ENCODE measurements around the gene ATAT1. TPM values are rescaled to one million over a fixed set of nuclear protein-coding genes. Genes with fewer than 3 reads are reported as not detected.

Gene ATAT1
- total and polyA plus RNA-seq, 2 of the 13 experiments (the other 11 are each of a cell fraction or from before 2014, with no cell fraction given) = 9.2 to 23.6 TPM

DNA sequence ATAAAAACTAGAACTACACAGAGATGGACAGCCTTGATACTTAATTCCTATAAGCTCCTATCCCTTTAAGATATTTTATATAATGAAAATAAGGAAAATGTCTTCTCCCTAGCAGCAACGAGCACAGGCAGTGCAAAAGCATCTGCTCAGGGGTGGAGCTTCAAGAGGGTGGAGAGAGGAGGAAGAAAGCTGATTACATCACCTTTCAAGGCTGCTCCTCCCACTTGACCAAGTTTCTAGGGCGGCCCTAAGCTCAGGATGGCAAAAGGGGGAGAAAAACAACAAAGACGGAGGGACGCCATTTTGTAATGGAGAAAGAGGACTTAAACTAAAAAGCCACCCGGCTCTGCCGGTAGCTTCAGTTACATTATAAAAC, 11.8 kb upstream of the ATAT1 start (continued):
- no peak for TF ChIP-seq ZNF773 (CRISPR knock-in tag; IDR thresholded peaks at IDR 0.05; ENCODE audit: borderline replicate concordance)
- peak; percentile 33; the same call in 1 of the 2 replicates for TF ChIP-seq PHF8 (CRISPR knock-in tag; IDR thresholded peaks at IDR 0.05)
- TF ChIP-seq ZNF33B (CRISPR knock-in tag; IDR thresholded peaks at IDR 0.05) = no peak
- no peak for TF ChIP-seq ZFP1 (CRISPR knock-in tag; IDR thresholded peaks at IDR 0.05)
- TF ChIP-seq, protein P1, sequence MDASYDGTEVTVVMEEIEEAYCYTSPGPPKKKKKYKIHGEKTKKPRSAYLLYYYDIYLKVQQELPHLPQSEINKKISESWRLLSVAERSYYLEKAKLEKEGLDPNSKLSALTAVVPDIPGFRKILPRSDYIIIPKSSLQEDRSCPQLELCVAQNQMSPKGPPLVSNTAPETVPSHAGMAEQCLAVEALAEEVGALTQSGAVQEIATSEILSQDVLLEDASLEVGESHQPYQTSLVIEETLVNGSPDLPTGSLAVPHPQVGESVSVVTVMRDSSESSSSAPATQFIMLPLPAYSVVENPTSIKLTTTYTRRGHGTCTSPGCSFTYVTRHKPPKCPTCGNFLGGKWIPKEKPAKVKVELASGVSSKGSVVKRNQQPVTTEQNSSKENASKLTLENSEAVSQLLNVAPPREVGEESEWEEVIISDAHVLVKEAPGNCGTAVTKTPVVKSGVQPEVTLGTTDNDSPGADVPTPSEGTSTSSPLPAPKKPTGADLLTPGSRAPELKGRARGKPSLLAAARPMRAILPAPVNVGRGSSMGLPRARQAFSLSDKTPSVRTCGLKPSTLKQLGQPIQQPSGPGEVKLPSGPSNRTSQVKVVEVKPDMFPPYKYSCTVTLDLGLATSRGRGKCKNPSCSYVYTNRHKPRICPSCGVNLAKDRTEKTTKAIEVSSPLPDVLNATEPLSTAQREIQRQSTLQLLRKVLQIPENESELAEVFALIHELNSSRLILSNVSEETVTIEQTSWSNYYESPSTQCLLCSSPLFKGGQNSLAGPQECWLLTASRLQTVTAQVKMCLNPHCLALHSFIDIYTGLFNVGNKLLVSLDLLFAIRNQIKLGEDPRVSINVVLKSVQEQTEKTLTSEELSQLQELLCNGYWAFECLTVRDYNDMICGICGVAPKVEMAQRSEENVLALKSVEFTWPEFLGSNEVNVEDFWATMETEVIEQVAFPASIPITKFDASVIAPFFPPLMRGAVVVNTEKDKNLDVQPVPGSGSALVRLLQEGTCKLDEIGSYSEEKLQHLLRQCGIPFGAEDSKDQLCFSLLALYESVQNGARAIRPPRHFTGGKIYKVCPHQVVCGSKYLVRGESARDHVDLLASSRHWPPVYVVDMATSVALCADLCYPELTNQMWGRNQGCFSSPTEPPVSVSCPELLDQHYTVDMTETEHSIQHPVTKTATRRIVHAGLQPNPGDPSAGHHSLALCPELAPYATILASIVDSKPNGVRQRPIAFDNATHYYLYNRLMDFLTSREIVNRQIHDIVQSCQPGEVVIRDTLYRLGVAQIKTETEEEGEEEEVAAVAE (CRISPR knock-in tag; IDR thresholded peaks at IDR 0.05; ENCODE audit: borderline replicate concordance) = no peak; the same call in 1 of the 2 replicates
- no peak for TF ChIP-seq NAIF1 (CRISPR knock-in tag; IDR thresholded peaks at IDR 0.05; ENCODE audit: borderline replicate concordance)
- TF ChIP-seq, protein P2, sequence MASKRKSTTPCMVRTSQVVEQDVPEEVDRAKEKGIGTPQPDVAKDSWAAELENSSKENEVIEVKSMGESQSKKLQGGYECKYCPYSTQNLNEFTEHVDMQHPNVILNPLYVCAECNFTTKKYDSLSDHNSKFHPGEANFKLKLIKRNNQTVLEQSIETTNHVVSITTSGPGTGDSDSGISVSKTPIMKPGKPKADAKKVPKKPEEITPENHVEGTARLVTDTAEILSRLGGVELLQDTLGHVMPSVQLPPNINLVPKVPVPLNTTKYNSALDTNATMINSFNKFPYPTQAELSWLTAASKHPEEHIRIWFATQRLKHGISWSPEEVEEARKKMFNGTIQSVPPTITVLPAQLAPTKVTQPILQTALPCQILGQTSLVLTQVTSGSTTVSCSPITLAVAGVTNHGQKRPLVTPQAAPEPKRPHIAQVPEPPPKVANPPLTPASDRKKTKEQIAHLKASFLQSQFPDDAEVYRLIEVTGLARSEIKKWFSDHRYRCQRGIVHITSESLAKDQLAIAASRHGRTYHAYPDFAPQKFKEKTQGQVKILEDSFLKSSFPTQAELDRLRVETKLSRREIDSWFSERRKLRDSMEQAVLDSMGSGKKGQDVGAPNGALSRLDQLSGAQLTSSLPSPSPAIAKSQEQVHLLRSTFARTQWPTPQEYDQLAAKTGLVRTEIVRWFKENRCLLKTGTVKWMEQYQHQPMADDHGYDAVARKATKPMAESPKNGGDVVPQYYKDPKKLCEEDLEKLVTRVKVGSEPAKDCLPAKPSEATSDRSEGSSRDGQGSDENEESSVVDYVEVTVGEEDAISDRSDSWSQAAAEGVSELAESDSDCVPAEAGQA (IDR thresholded peaks at IDR 0.05; ENCODE audit: low read depth) = peak; percentile 50; the same call in 1 of the 2 replicates
- TF ChIP-seq, protein P2 (CRISPR knock-in tag; IDR thresholded peaks at IDR 0.05; ENCODE audit: borderline replicate concordance) = no peak
- TF ChIP-seq, protein P3, sequence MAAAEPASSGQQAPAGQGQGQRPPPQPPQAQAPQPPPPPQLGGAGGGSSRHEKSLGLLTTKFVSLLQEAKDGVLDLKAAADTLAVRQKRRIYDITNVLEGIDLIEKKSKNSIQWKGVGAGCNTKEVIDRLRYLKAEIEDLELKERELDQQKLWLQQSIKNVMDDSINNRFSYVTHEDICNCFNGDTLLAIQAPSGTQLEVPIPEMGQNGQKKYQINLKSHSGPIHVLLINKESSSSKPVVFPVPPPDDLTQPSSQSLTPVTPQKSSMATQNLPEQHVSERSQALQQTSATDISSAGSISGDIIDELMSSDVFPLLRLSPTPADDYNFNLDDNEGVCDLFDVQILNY (CRISPR knock-in tag; conservative IDR thresholded peaks at IDR 0.05) = no peak
- no peak for TF ChIP-seq NCOA5 (CRISPR knock-in tag; IDR thresholded peaks at IDR 0.05)
- TF ChIP-seq SYNCRIP (IDR thresholded peaks at IDR 0.05; ENCODE audit: insufficient read depth, low read depth, low read length) = no peak
- TF ChIP-seq MAFF (IDR thresholded peaks at IDR 0.05; ENCODE audit: low read depth, low read length) = no peak; the same call in 1 of the 2 replicates
- TF ChIP-seq, protein P4, sequence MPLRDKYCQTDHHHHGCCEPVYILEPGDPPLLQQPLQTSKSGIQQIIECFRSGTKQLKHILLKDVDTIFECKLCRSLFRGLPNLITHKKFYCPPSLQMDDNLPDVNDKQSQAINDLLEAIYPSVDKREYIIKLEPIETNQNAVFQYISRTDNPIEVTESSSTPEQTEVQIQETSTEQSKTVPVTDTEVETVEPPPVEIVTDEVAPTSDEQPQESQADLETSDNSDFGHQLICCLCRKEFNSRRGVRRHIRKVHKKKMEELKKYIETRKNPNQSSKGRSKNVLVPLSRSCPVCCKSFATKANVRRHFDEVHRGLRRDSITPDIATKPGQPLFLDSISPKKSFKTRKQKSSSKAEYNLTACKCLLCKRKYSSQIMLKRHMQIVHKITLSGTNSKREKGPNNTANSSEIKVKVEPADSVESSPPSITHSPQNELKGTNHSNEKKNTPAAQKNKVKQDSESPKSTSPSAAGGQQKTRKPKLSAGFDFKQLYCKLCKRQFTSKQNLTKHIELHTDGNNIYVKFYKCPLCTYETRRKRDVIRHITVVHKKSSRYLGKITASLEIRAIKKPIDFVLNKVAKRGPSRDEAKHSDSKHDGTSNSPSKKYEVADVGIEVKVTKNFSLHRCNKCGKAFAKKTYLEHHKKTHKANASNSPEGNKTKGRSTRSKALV (CRISPR knock-in tag; IDR thresholded peaks at IDR 0.05) = no peak
- TF ChIP-seq ZNF496 (CRISPR knock-in tag; IDR thresholded peaks at IDR 0.05; ENCODE audit: insufficient replicate concordance) = no peak
- no peak for TF ChIP-seq NFKBIZ (CRISPR knock-in tag; IDR thresholded peaks at IDR 0.05)
- TF ChIP-seq CBX1 (IDR thresholded peaks at IDR 0.05; ENCODE audit: low read depth) = no peak
- TF ChIP-seq, protein P5, sequence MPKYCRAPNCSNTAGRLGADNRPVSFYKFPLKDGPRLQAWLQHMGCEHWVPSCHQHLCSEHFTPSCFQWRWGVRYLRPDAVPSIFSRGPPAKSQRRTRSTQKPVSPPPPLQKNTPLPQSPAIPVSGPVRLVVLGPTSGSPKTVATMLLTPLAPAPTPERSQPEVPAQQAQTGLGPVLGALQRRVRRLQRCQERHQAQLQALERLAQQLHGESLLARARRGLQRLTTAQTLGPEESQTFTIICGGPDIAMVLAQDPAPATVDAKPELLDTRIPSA (CRISPR knock-in tag; IDR thresholded peaks at IDR 0.05; ENCODE audit: borderline replicate concordance) = no peak
